Forelimb muscle (tissue), 1 donor: ENCODE data around the gene ZBED3. TPM values are rescaled to one million over a fixed set of nuclear protein-coding genes. Genes with fewer than 3 reads are reported as not detected.
A peak's percentile ranks its signal among the peaks of the same experiment; 100 is the strongest.

Experiments
- DNase-seq: peaks from one replicate; pipeline ENCODE4 v3.0.0-alpha.2; 2013; ENCODE audit warnings: low read depth
- polyA plus RNA-seq: library from polyadenylated mRNA; unstranded; fragments of 120-200 nt; gene quantifications from one replicate; pipeline ENCODE4 v1.2.1, GENCODE V29; 2013; ENCODE audit not compliant: insufficient read length

Gene ZBED3
- polyA plus RNA-seq, 1 donor = 7.3 TPM

GRCh38 chr5:77076961-77077828 lies 9.9 kb downstream of the ZBED3 start:
- DNase-seq = peak; percentile 46

GRCh38 chr5:77074745-77075144 lies 12.3 kb downstream of the ZBED3 start:
- no peak for DNase-seq

GRCh38 chr5:77073667-77074066 lies 13.4 kb downstream of the ZBED3 start:
- DNase-seq = no peak

GRCh38 chr5:77066823-77067442 lies 20.2 kb downstream of the ZBED3 start:
- no peak for DNase-seq

- DNase-seq = no peak
These were observed 20.9 kb downstream of the ZBED3 start for GRCh38 chr5:77066184-77066583.

GRCh38 chr5:77065256-77065655 lies 21.8 kb downstream of the ZBED3 start:
- no peak for DNase-seq

GRCh38 chr5:77064040-77064439 lies 23.0 kb downstream of the ZBED3 start:
- no peak for DNase-seq

- DNase-seq = no peak
These were observed 40.5 kb downstream of the ZBED3 start for GRCh38 chr5:77046416-77047073.

GRCh38 chr5:77035950-77036349 lies 51.1 kb downstream of the ZBED3 start:
- no peak for DNase-seq

GRCh38 chr5:77033338-77033737 lies 53.7 kb downstream of the ZBED3 start:
- DNase-seq = no peak

- DNase-seq = no peak
These were observed 54.5 kb downstream of the ZBED3 start for GRCh38 chr5:77032635-77033034.

GRCh38 chr5:77031891-77032290 lies 55.2 kb downstream of the ZBED3 start:
- no peak for DNase-seq

- DNase-seq = peak; percentile 92
These were observed 56.7 kb downstream of the ZBED3 start, which contains the start of gene AGGF1 for GRCh38 chr5:77030097-77031071. Gene AGGF1, plus strand, starts transcription at chr5:77030404. Its CDS starts 363 bp downstream, at chr5:77030767.

GRCh38 chr5:77029376-77029885 lies 57.7 kb downstream of the ZBED3 start:
- DNase-seq = no peak

- no peak for DNase-seq
These were observed 58.3 kb downstream of the ZBED3 start for GRCh38 chr5:77028631-77029375.

GRCh38 chr5:77024490-77024889 lies 62.6 kb downstream of the ZBED3 start:
- no peak for DNase-seq

- no peak for DNase-seq
These were observed 64.3 kb downstream of the ZBED3 start for GRCh38 chr5:77022511-77023417.
